Activated CD8-positive, alpha-beta memory T cell treated with anti-CD3 and anti-CD28 coated beads, Interleukin-2, amount 50 U/mL, for 24 hours (primary cell): Measurements from ENCODE around the gene SMG6.
"Not testable (repeated sequence)": the region's sequence is repeated elsewhere in the genome, so short reads cannot be mapped to it uniquely, and the experiment has no call there.

Experiments used
- DNase-seq: peaks from one replicate; pipeline ENCODE4 v3.0.0-alpha.2; 2020; ENCODE audit errors: extremely low read depth

Gene SMG6

DNA sequence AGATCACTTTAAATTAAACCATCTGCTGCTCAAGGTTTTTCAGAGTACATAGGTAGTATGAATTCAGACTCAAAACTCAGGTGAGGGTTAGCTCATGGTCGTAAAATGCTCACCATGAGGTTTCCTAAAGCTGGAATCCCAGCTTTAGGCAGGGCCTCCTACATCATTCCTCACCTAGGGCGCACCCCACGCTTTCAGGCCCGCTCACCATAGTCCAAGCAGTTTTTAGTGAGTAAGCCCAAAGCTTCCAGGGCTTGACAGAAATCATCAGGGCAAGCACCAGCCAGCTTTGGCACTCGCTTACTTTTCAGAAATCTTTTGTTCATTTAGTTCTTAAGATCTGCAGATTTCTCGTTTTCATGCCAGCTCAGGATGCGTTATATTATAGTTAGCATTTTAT lies 158.9 kb downstream of the SMG6 start:
- no peak for DNase-seq

DNA sequence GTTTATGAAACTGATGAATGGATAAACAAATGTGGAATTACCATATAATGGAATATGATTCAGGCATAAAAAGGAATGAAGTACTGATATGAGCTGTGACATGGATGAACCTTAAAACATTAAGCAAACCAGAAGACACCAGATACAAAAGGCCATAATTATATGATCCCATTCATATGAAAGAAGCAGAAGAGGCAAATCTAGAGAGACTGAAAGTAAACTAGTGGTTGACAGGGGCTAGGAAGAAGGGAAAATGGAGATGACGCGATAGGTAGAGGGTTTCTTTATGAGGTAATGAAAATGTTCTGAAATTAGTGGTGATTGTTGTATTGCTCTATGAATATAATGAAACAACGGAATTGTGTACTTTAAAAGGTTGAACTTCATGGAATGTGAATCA lies 160.3 kb downstream of the SMG6 start:
- no peak for DNase-seq

GRCh38 chr17:2142682-2143081 lies 160.9 kb downstream of the SMG6 start:
- not testable (repeated sequence) for DNase-seq

DNA sequence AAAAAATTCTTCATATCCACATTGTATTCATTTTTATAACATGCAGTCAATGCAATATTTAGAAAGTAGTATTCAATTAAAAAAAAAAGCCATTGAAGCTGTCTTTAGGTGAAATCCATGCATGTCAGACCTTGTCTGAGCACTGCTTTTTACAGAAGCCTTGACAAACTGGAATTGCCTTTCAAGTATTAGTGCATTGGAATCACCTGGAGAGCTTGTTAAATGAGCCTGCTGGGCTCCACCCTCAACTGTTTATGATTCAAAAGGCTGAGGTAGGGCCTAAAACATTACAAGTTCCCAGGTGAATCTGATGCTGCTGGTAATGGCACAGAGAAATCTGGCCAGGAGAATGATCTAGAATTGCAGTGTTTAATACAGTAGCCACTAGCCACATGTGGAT lies 162.9 kb downstream of the SMG6 start:
- DNase-seq: no peak

GRCh38 chr17:2138761-2139160 lies 164.8 kb downstream of the SMG6 start:
- no peak for DNase-seq

DNA sequence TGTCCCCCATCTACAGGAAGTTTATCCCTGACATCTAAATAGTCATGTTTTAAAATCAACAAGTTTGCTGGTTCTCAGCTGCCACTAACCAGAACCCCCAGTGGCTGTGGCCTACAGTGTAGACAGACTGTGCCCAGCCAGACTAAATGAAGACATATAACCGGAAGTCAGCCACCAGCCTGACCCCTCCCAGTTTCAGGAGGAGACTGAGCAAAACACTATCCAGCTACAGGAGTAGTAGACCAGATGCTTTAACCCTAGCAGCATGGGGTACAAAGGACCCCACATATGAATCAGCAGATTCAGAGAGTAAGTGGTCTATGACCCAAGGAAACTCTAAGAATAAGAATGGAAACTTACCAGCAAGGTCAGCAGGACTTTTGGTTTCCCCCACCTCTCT lies 165.3 kb downstream of the SMG6 start:
- no peak for DNase-seq

DNA sequence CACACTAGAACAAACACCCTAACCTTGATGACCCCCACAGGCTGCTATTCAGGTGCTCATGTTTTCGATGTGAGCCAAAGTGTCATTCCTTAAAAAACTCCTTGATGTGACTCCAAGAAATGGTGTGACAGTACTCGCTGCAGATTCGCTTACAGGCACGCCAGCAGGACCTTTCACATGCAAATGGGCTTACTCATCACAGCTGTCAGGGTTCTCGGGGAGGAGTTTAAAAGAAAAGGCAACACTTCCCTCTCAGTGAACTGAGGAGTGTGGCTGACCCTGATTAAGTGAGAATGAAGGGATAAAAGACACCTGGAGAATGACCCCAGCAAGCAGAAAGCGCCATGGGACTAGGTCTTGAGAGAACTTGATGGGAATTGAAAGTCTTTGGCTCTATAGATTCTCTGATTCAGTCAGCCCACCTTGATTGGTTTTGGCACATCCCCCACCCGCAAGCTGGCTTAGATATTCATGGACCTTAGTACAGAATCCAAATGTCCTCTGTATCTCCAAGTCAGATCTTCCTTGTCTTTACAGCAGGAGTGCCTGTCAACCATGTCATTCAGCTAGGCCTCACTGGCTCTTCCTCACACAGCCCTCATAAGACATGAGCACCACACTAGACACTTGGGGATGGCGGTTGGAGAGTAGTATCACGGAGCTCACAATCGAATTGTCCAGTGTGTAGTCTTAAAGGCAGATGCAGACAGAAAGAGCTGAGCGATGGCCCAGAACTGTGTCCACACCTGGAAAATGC lies 166.1 kb downstream of the SMG6 start:
- no peak for DNase-seq

- DNase-seq: no peak
Observed at GRCh38 chr17:2136241-2136640, 167.3 kb downstream of the SMG6 start.

DNA sequence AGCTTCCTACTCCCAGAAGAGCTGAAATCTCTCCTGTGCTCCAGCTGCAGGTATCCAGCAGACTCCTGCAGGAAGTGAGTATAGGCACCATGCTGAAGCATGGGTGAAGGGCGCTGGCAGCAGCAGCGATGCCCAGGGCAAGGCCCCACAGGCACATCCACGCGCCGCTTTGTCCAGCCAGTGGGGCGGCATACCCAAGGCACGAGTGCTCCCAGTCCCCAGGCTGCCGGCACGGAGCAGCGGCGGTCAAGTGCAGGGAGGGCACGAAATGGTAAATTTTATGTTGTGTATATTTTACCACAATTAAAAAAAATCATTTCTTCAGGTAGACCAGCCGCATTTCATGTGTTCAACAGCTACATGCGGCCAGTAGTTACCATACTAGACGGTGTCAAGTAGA lies 175.6 kb downstream of the SMG6 start:
- no peak for DNase-seq

DNA sequence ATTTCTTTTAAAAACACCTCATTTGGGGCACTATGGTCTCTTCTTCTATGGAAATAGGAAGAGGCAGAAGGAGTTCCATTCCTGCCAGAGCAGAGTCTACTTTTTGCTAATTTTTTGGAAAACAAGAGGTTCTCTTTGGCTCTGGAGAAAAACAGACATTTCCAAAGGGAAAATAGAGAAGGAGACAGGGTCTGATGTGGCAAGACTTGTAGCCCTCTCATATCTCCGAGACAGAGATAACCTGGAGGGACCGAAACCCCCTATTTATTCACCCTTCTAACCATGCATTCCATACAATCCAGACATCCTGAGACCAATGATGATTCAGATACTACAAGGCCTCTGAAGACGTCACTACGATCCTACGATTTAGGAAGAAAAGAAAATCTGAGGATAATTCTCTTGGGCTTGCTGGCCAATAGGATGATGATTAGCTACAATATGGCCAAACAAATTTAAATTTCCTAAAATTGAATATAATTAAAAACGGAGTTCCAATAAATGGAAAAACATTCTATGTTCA lies 178.5 kb downstream of the SMG6 start:
- DNase-seq: no peak

- DNase-seq: no peak
Observed at GRCh38 chr17:2124391-2124790, 179.2 kb downstream of the SMG6 start.

- no peak for DNase-seq
Observed at GRCh38 chr17:2123375-2124251, 180.0 kb downstream of the SMG6 start.

- no peak for DNase-seq
Observed at GRCh38 chr17:2122641-2123302, 180.8 kb downstream of the SMG6 start.

- no peak for DNase-seq
Observed at GRCh38 chr17:2120586-2121335, 182.8 kb downstream of the SMG6 start.

GRCh38 chr17:2113279-2113622 lies 190.3 kb downstream of the SMG6 start:
- no peak for DNase-seq

DNA sequence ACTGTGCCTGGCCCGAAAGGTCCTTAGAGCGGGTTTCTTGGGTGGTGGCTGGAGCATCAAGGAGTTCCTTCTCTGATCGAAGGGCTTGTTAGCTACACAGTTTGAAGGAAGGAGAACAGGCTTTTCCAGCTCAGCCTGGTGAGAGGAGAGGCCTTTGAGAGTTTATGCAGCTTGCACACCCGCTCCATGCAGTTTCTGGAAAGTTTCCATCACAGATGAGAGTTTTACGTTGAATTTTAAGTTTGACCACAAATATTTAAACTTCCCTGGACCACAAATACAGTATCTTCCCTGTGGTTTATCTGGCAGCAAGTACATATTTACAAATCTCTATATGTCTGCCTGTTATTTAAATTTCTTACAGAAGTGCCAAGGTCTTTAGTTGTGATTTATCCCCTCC lies 191.9 kb downstream of the SMG6 start:
- no peak for DNase-seq

GRCh38 chr17:2110436-2110835 lies 193.1 kb downstream of the SMG6 start:
- DNase-seq: no peak

DNA sequence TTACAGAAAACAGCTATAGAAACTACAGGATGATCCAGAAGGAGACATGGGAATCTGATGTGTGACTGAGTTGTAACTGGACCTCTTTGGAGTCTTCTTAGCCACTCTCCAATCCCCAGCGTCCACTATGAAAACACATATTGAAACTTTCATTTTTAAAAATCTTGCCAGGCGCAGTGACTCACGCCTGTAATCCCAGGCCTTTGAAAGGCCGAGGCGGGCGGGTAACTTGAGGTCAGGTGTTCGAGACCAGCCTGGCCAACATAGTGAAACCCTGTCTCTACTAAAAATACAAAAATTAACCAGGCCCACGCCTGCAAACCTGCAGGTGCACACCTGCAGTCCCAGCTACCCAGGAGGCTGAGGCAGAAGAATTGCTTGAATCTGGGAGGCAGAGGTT lies 195.4 kb downstream of the SMG6 start:
- no peak for DNase-seq

DNA sequence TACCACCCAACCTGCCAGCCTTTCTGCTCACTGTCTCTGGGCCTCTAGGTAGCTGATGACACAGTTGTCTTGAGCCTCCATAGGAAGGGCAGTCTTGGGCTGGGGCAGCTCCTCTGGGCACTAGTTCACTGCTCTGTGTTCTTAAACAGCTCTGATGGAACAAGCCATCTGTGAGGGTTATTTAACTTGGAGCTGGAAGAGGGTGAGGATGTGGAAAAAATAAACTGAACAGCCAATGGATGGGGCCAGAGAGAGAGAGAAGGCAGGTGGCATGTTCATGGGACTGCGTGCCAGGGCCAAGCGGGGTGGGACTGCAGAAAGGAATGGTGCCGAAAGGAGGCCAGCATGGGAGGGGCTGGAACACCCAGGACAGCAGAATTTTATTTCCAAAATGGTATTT lies 196.1 kb downstream of the SMG6 start:
- DNase-seq: no peak

- no peak for DNase-seq
Observed at GRCh38 chr17:2107050-2107449, 196.5 kb downstream of the SMG6 start.

GRCh38 chr17:2106308-2106955 lies 197.2 kb downstream of the SMG6 start:
- DNase-seq: no peak
